NCI-H1092 treated with DMSO at 0.1 percent for 48 hours (cell line): ENCODE results near the gene NDST1.

ENCODE experiments used
- DNase-seq: peaks from one replicate; lab custom pipeline; 2025; lab: John Stamatoyannopoulos, UW

Gene NDST1

DNA sequence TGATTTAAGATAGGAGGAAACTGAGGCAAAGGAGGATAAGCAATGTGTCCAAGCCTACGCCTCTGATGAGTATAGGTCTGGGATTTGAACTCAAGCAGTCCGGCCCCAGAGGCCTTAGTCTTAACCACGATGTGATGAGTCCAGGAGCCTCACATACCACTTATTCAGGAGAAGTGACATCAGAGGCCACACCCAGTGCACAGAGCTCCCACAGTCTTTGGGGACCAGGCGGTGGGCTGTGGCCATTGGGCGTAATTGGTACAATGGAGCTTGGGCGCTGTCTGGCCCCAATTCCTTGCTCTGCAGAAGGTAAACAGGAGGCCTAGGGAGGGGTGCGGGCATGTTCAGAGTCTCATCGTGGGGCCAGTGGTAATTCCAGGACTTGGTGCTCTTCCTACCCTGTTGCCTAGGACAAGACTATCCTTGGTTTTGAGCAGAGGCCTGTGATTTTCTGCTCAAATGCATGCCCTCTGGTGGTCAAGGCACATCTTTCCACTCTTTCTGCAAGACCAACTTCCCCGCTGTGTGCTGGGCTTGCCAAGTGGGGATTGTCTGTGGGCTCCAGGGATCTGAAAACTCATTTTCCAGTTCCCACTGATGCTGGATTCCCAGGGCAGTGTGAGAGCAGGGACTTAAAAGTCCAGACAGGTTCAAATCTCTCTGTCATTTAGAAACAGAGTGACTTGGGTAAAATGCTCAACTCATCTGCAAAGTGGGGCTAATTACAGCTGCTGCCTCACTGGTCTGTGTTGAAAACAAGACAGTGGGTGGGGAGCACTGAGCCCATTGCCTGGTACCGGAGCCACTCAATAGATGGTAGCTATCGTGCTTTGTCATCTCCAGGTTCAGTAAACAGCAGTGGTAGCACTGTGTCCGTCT, 15.8 kb downstream of the NDST1 start:
- DNase-seq: peak; percentile 18

GRCh38 chr5:150525163-150525562, 17.2 kb downstream of the NDST1 start:
- no peak for DNase-seq

GRCh38 chr5:150525781-150526180, 17.9 kb downstream of the NDST1 start:
- DNase-seq: no peak

GRCh38 chr5:150527038-150527437, 19.1 kb downstream of the NDST1 start:
- no peak for DNase-seq

DNA sequence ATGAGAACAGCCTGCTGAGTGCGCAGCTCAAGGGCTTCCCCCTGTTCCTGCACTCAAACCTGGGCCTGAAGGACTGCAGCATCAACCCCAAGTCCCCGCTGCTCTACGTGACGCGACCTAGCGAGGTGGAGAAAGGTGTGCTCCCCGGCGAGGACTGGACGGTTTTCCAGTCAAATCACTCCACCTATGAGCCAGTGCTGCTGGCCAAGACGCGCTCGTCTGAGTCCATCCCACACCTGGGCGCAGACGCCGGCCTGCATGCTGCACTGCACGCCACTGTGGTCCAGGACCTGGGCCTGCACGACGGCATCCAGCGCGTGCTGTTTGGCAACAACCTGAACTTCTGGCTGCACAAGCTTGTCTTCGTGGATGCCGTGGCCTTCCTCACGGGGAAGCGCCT, 19.9 kb downstream of the NDST1 start:
- no peak for DNase-seq

- DNase-seq: no peak
These were observed 21.1 kb downstream of the NDST1 start for GRCh38 chr5:150528924-150529546.

GRCh38 chr5:150529555-150529954, 21.6 kb downstream of the NDST1 start:
- DNase-seq: no peak

DNA sequence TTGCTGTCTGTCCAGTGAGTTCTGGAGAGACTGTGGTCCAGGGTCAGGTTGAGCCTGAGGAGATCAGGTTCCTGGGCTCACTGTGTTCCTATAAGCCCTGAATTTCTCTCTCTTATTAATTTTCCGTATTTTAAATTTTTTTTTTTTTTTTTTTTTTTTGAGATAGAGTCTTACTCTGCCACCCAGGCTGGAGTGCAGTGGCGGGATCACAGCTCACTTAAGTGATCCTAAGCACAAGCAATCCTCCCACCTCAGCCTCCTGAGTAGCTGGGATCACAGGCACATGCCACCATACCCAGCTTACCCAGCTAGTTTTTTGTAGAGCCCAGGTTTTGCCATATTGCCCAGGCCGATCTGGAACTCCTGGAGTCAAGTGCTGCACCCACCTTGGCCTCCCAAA, 22.5 kb downstream of the NDST1 start:
- no peak for DNase-seq

GRCh38 chr5:150530951-150531588, 23.1 kb downstream of the NDST1 start:
- DNase-seq: no peak

DNA sequence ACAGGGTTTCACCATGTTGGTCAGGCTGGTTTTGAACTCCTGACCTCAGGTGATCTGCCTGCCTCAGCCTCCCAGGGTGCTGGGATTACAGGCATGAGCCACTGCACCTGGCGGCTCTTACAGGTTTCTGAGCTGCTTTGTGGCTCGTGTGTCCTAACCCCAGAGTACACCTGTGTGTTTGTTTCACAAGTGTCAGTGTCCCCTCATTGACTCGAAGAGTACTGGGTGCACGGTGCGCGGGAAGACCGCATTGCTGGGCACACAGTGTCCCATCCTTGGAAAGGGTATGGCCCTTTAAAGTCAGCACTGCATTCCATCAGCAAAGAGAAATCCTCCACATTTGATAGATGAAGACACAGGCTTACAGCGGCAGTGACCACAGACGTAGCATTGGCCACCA, 23.8 kb downstream of the NDST1 start:
- no peak for DNase-seq

- no peak for DNase-seq
These were observed 24.2 kb downstream of the NDST1 start for GRCh38 chr5:150532151-150532550.

DNA sequence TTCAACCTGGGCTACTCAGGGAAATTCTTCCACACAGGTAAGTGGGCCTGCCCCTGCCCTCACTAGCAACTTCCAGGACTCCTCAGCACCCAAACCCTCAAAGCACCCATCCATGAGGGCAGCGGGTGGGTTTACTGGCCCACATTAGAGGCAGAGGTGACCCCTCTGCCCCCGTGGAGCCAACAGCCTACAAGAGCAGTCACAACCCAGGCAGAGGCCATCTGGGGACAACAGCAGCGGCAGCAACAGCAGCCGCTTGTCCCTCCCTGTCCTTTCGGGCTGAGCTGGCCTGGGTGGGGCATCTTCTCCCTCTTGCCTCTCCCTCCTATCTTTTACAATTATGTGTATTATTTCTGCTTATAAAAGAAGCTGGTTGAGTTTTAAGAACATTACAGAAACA, 25.1 kb downstream of the NDST1 start:
- DNase-seq: no peak

DNA sequence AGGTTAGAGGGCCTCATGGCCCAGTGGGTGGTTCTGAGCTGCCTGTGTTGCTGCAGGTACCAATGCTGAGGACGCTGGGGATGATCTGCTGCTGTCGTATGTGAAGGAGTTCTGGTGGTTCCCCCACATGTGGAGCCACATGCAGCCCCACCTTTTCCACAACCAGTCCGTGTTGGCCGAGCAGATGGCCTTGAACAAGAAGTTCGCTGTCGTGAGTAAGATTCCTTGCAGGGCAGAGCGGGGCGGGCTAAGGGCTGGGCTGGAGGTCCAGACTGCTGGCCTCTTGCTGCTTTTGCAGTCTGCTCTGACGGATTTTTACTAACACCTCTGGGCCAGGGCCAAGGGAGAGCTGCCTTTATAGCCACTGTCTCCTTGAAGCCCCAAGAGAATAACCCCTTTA, 26.9 kb downstream of the NDST1 start:
- DNase-seq: no peak

DNA sequence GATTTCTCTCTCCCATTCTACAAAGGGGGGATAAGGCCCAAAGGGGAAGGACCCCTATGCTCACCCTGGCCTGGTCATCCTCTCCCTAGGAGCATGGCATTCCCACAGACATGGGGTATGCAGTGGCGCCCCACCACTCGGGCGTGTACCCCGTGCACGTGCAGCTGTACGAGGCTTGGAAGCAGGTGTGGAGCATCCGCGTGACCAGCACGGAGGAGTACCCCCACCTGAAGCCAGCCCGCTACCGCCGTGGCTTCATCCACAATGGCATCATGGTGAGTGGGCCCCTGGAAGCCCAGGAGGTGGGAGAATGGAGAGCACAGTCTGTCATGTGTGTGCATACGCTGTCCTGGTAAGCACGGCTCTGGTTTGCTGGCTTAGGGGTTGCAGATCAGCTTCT, 27.7 kb downstream of the NDST1 start:
- no peak for DNase-seq

DNA sequence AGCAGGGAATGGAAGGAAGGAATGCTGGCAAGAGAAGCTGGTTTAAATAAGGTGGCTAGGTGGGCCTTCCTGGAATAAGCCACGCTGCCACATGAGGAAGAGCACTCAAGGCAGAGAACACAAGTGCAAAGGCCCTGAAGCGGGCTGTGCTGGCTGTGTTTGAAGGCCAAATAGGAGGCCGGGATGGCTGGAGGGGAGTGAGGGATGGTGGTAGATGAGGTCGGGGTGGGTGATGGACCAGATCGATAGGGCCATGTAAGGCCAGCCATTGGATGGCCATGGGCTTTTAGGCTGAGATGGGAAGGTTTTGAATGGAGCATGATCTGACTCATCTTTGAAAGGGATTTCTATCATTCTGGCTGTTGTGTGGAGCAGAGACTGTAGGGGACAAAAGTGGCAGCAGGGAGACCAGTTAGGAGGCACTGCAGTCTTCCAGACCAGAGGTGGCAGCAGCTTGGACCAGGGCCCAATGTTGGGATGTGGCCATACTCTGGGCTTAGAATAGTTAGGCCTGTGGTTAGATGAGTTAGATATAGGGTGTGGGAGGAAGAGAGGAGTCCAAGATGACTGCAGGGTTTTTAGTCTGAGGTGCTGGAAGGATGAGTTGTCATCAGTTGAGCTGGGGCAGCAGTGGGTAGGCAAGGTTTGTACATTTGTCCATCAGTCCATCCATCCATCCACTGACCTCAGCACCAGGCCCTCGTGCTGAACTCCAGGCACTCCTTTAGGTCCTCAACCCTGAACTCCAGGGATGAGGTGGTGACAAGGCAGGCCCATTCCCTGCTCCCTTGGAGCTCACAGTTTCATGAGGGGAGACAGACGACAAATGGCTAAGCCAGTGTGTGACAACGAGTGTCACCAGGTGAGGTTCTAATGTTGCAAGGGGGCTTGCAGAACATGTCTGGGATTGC, 30.3 kb downstream of the NDST1 start:
- no peak for DNase-seq

DNA sequence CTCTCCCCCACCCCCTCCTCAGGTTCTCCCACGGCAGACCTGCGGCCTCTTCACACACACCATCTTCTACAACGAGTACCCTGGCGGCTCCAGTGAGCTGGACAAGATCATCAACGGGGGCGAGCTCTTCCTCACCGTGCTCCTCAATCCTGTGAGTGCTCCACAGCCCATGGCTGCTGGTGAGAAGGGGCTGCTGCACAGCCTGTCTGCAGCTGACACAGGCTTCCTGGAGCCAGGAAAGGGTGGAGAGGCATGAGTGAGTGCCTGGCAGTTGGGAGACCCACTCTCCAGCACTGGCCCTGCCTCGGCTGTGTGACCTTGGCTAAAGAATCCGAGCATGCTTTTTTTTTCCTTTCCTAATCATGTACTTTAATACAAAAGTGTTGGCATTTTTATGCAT, 31.3 kb downstream of the NDST1 start:
- no peak for DNase-seq

DNA sequence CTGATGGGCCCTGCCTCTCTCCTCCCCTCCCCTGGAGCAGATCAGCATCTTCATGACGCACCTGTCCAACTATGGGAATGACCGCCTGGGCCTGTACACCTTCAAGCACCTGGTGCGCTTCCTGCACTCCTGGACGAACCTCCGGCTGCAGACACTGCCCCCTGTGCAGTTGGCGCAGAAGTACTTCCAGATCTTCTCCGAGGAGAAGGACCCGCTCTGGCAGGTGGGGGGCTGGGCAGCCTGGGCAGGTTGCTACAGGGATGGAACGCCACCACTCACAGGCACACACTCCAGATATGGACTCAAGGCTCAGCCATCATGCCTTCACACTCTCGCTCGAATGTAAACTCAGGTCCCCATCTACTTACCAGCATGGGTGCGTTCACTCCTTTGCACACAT, 32.1 kb downstream of the NDST1 start:
- DNase-seq: no peak

GRCh38 chr5:150540615-150541396, 32.9 kb downstream of the NDST1 start:
- no peak for DNase-seq

- DNase-seq: no peak
These were observed 33.4 kb downstream of the NDST1 start for GRCh38 chr5:150541397-150541675.

DNA sequence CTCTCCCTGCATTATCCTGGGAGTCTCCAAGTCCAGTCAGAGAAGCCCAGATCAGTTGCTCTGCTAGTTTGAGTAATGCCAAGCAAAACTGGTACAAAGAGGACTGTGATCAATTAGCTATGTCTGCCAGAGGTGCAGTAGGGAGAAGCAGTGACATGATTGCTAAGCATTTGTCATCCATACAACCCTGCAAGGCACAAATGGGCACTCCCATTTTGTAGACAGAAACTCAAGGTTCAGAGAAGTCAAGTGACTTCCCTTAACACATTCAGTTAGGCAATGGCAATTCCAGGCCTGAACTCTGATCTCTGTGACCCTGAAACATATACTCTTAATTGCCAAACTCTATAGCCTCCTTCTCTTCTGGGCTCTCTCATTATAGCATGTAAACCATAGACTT, 34.0 kb downstream of the NDST1 start:
- DNase-seq: no peak

GRCh38 chr5:150542933-150543445, 35.1 kb downstream of the NDST1 start:
- no peak for DNase-seq
